HepG2 (cell line): ENCODE measurements around the gene UQCR10. TPM values are rescaled to one million over a fixed set of nuclear protein-coding genes. Genes with fewer than 3 reads are reported as not detected.
A peak's percentile ranks its signal among the peaks of the same experiment; 100 is the strongest.

Experiments
- HNF1A ChIP-seq, 2 experiments: sonication (generic) in 1 of 2; formaldehyde crosslinking in 1 of 2; IDR thresholded peaks; 2 replicates each; pipeline versions ENCODE4 v1.4.0 to v1.6.1; 2016 to 2020; ENCODE audit warnings: borderline replicate concordance in 1 of 2, low read depth in 1 of 2, mild to moderate bottlenecking in 1 of 2, missing genetic modification reagents in 1 of 2
- MAFG ChIP-seq: sonication (generic); formaldehyde crosslinking; IDR thresholded peaks from 2 replicates; pipeline ENCODE4 v1.5.1; 2020; ENCODE audit warnings: mild to moderate bottlenecking, missing genetic modification reagents
- MBD4 ChIP-seq: IDR thresholded peaks from 2 replicates; pipeline ENCODE4 v1.6.1; 2012; ENCODE audit warnings: low read length, inconsistent platforms, borderline replicate concordance
- MED13 ChIP-seq: sonication (generic); formaldehyde crosslinking; IDR thresholded peaks from 2 replicates; pipeline ENCODE4 v1.5.0; 2020; ENCODE audit warnings: missing genetic modification reagents
- PITX1 ChIP-seq: sonication (generic); formaldehyde crosslinking; IDR thresholded peaks from 2 replicates; pipeline ENCODE4 v1.5.1; 2020; ENCODE audit warnings: mild to moderate bottlenecking, missing genetic modification reagents
- TSC22D2 ChIP-seq: sonication (generic); formaldehyde crosslinking; IDR thresholded peaks from 2 replicates; pipeline ENCODE4 v1.5.1; 2020; ENCODE audit warnings: missing genetic modification reagents, mild to moderate bottlenecking, borderline replicate concordance
- ZNF136 ChIP-seq: sonication (generic); formaldehyde crosslinking; IDR thresholded peaks from 2 replicates; pipeline ENCODE4 v1.8.1; 2022; ENCODE audit warnings: low read depth, mild to moderate bottlenecking, moderate library complexity, missing genetic modification reagents
- ZNF513 ChIP-seq: sonication (generic); formaldehyde crosslinking; conservative IDR thresholded peaks from 2 replicates; pipeline ENCODE4 v1.5.0; 2020; ENCODE audit warnings: missing genetic modification reagents
- ZNF605 ChIP-seq: sonication (generic); formaldehyde crosslinking; IDR thresholded peaks from 2 replicates; pipeline ENCODE4 v1.8.0; 2022; ENCODE audit warnings: mild to moderate bottlenecking, missing genetic modification reagents
- ZNF687 ChIP-seq: sonication (generic); formaldehyde crosslinking; IDR thresholded peaks from 2 replicates; pipeline ENCODE4 v1.5.1; 2020; ENCODE audit warnings: mild to moderate bottlenecking, missing genetic modification reagents, moderate library complexity
- ZNF740 ChIP-seq: sonication (generic); formaldehyde crosslinking; IDR thresholded peaks from 2 replicates; pipeline ENCODE4 v1.4.0; 2020; ENCODE audit warnings: missing genetic modification reagents
- ZNF800 ChIP-seq: sonication (generic); formaldehyde crosslinking; IDR thresholded peaks from 2 replicates; pipeline ENCODE4 v1.4.0; 2020; ENCODE audit warnings: missing genetic modification reagents
- ZNF816 ChIP-seq: sonication (generic); formaldehyde crosslinking; IDR thresholded peaks from 2 replicates; pipeline ENCODE4 v1.8.0; 2022; ENCODE audit warnings: missing genetic modification reagents, mild to moderate bottlenecking, borderline replicate concordance
- polyA plus RNA-seq, 8 experiments: library from polyadenylated mRNA; depleted of rRNA in 3 of 8; stranded (reverse) in 7 of 8; unstranded in 1 of 8; fragments of >200 nt; fragmentation: Illumina TruSeq in 4 of 8; extraction: Trizol in 4 of 8; gene quantifications; 2 replicates each; pipeline versions ENCODE4 v1.2.1 to v1.2.3, GENCODE V29; 2011 to 2016; ENCODE audit warnings: low read depth in 4 of 8, missing spikeins in 1 of 8, mixed read lengths in 1 of 8; ENCODE audit not compliant: insufficient read depth in 1 of 8
- total RNA-seq, 5 experiments: library from RNA; depleted of rRNA; stranded (reverse); fragments of >200 nt; fragmentation: Illumina TruSeq; extraction: Trizol; gene quantifications; 2 replicates each; pipeline ENCODE4 v1.2.3, GENCODE V29; 2016; ENCODE audit warnings: low read depth in 1 of 5
- TF ChIP-seq, protein P1 (sequence below): sonication (generic); formaldehyde crosslinking; IDR thresholded peaks from 2 replicates; pipeline ENCODE4 v1.4.0; 2020; ENCODE audit warnings: missing genetic modification reagents

The UQCR10 gene
- total and polyA plus RNA-seq, 2 of the 13 experiments (the other 11 are each of a cell fraction or from before 2014, with no cell fraction given), result 225 to 232 TPM

- TF ChIP-seq ZNF513 (no peak), ZNF605 (CRISPR knock-in tag) (0 out of 2 replicates have a peak, but pooled peaks have one; percentile 21), MED13 (no peak), HNF1A (IDR thresholded peaks at IDR 0.05; ENCODE audit: low read depth) (no peak), HNF1A (CRISPR knock-in tag; IDR thresholded peaks at IDR 0.05; ENCODE audit: borderline replicate concordance) (peak; percentile 48; the same call in 1 of the 2 replicates), ZNF740 (no peak), ZNF816 (CRISPR knock-in tag) (no peak), ZNF687 (peak; percentile 95), MBD4 (no peak), ZNF136 (CRISPR knock-in tag) (no peak), MAFG (CRISPR knock-in tag) (peak; percentile 93), PITX1 (peak; percentile 74), TSC22D2 (CRISPR knock-in tag) (no peak), ZNF800 (CRISPR knock-in tag) (no peak)
- TF ChIP-seq, protein P1, sequence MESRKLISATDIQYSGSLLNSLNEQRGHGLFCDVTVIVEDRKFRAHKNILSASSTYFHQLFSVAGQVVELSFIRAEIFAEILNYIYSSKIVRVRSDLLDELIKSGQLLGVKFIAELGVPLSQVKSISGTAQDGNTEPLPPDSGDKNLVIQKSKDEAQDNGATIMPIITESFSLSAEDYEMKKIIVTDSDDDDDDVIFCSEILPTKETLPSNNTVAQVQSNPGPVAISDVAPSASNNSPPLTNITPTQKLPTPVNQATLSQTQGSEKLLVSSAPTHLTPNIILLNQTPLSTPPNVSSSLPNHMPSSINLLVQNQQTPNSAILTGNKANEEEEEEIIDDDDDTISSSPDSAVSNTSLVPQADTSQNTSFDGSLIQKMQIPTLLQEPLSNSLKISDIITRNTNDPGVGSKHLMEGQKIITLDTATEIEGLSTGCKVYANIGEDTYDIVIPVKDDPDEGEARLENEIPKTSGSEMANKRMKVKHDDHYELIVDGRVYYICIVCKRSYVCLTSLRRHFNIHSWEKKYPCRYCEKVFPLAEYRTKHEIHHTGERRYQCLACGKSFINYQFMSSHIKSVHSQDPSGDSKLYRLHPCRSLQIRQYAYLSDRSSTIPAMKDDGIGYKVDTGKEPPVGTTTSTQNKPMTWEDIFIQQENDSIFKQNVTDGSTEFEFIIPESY, result peak; percentile 63; the same call in 1 of the 2 replicates
These were observed 32.1 kb downstream of the UQCR10 start (continued) for GRCh38 chr22:29799217-29799680.
